ENCODE data around the gene HTR4.

Gene HTR4

GRCh38 chr5:148626081-148626613 lies 28.2 kb downstream of the HTR4 start:
- no peak overlapping the region for H3K18ac ChIP-seq (ENCODE audit: low read length)
- no peaks in the 10 kb centered on the region for H3K79me1 ChIP-seq (ENCODE audit: low read length)
- H3K4me1 ChIP-seq (ENCODE audit: control insufficient read depth, low read depth, low read length) = peaks cover 2% of the 10 kb centered on the region
- no CpG with 5 or more reads among the region's 3 CpGs for WGBS (ENCODE audit: extremely low coverage, insufficient coverage, low lambda C conversion rate)
- no peak overlapping the region for H2BK5ac ChIP-seq (ENCODE audit: low read length)
- H2BK15ac ChIP-seq (replicated peaks; ENCODE audit: low read depth) = no peak overlapping the region
- H3K79me2 ChIP-seq (ENCODE audit: control insufficient read depth, insufficient read depth, low read length) = no peaks in the 10 kb centered on the region
- no peak for DNase-seq
- no peak overlapping the region for H4K5ac ChIP-seq (ENCODE audit: low read length)
- H3K36me3 ChIP-seq (ENCODE audit: control insufficient read depth, insufficient read depth, low read length) = no peaks in the 10 kb centered on the region
- no peak overlapping the region for H3K4ac ChIP-seq (ENCODE audit: low read depth, low read length)
- H2AK5ac ChIP-seq (ENCODE audit: low read length) = no peak overlapping the region
- no peak overlapping the region for H4K8ac ChIP-seq (ENCODE audit: low read depth, low read length)
- H2BK120ac ChIP-seq (ENCODE audit: low read depth, low read length) = no peak overlapping the region
- no peak overlapping the region for H3K9ac ChIP-seq (ENCODE audit: low read length)
- H3K27ac ChIP-seq (ENCODE audit: low read depth, low read length) = no peak overlapping the region
- no peak overlapping the region for H3K23ac ChIP-seq (ENCODE audit: low read length)
- no peak overlapping the region for H3K4me3 ChIP-seq (ENCODE audit: low read length)
- no peak overlapping the region for H3K4me2 ChIP-seq (ENCODE audit: low read length)
- H3K27me3 ChIP-seq (ENCODE audit: insufficient read depth, low read length, poor library complexity) = no peaks in the 10 kb centered on the region
- H3K56ac ChIP-seq (ENCODE audit: low read length) = no peak overlapping the region

DNA sequence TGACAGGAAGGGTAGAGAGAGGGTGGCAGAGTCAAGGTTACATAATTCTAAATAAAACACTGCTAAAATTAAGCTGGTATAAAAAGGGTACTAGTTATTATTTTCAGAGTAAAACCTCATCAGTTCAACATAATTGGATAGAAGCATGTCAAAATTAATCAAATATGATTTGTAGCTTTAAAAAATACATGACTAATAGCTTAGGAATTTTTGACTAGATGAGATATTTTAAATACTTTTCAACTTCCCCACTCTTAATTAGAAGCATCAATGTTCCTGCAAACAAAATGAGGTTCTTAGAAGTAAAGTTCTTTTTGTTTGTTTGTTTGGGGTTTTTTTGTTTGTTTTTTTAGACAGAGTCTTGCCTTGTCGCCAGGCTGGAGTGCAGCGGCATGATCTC lies 29.1 kb downstream of the HTR4 start:
- H3K36me3 ChIP-seq (ENCODE audit: control insufficient read depth, insufficient read depth, low read length) = no peaks in the 10 kb centered on the region
- no peak overlapping the region for H3K27ac ChIP-seq (ENCODE audit: low read depth, low read length)

GRCh38 chr5:148623741-148624140 lies 30.6 kb downstream of the HTR4 start:
- Histone ChIP-seq H4K5ac (ENCODE audit: low read length) (no peak overlapping the region), H2AK5ac (ENCODE audit: low read length) (no peak overlapping the region), H2BK5ac (ENCODE audit: low read length) (no peak overlapping the region), H3K23ac (ENCODE audit: low read length) (no peak overlapping the region), H3K27ac (ENCODE audit: low read depth, low read length) (no peak overlapping the region), H4K8ac (ENCODE audit: low read depth, low read length) (no peak overlapping the region), H3K4ac (ENCODE audit: low read depth, low read length) (no peak overlapping the region), H3K18ac (ENCODE audit: low read length) (no peak overlapping the region), H3K4me3 (ENCODE audit: low read length) (no peak overlapping the region), H3K36me3 (ENCODE audit: control insufficient read depth, insufficient read depth, low read length) (no peaks in the 10 kb centered on the region), H3K9ac (ENCODE audit: low read length) (no peak overlapping the region), H2BK120ac (ENCODE audit: low read depth, low read length) (no peak overlapping the region), H3K79me2 (ENCODE audit: control insufficient read depth, insufficient read depth, low read length) (no peaks in the 10 kb centered on the region), H3K4me2 (ENCODE audit: low read length) (no peak overlapping the region), H3K27me3 (ENCODE audit: insufficient read depth, low read length, poor library complexity) (no peaks in the 10 kb centered on the region), H3K4me1 (ENCODE audit: control insufficient read depth, low read depth, low read length) (peaks cover 2% of the 10 kb centered on the region), H3K79me1 (ENCODE audit: low read length) (no peaks in the 10 kb centered on the region), H3K56ac (ENCODE audit: low read length) (no peak overlapping the region), H2BK15ac (replicated peaks; ENCODE audit: low read depth) (no peak overlapping the region)
- no CpG with 5 or more reads among the region's 7 CpGs for WGBS (ENCODE audit: extremely low coverage, insufficient coverage, low lambda C conversion rate)
- no peak for DNase-seq

More for the DNA sequence above, 29.1 kb downstream of the HTR4 start:
- no peaks in the 10 kb centered on the region for H3K79me2 ChIP-seq (ENCODE audit: control insufficient read depth, insufficient read depth, low read length)
- no peak overlapping the region for H3K4ac ChIP-seq (ENCODE audit: low read depth, low read length)
- no peaks in the 10 kb centered on the region for H3K27me3 ChIP-seq (ENCODE audit: insufficient read depth, low read length, poor library complexity)
- H3K56ac ChIP-seq (ENCODE audit: low read length) = no peak overlapping the region
- H3K4me1 ChIP-seq (ENCODE audit: control insufficient read depth, low read depth, low read length) = peaks cover 2% of the 10 kb centered on the region
- no peak for DNase-seq
- H3K79me1 ChIP-seq (ENCODE audit: low read length) = no peaks in the 10 kb centered on the region
- no peak overlapping the region for H3K18ac ChIP-seq (ENCODE audit: low read length)
- no peak overlapping the region for H4K5ac ChIP-seq (ENCODE audit: low read length)
- no peak overlapping the region for H4K8ac ChIP-seq (ENCODE audit: low read depth, low read length)
- no peak overlapping the region for H3K23ac ChIP-seq (ENCODE audit: low read length)
- H3K4me2 ChIP-seq (ENCODE audit: low read length) = no peak overlapping the region
- H2AK5ac ChIP-seq (ENCODE audit: low read length) = no peak overlapping the region
- no CpG with 5 or more reads among the region's 2 CpGs for WGBS (ENCODE audit: extremely low coverage, insufficient coverage, low lambda C conversion rate)
- H3K9ac ChIP-seq (ENCODE audit: low read length) = no peak overlapping the region
- no peak overlapping the region for H2BK5ac ChIP-seq (ENCODE audit: low read length)
- H3K4me3 ChIP-seq (ENCODE audit: low read length) = no peak overlapping the region
- H2BK120ac ChIP-seq (ENCODE audit: low read depth, low read length) = no peak overlapping the region
- H2BK15ac ChIP-seq (replicated peaks; ENCODE audit: low read depth) = no peak overlapping the region

- no peaks in the 10 kb centered on the region for H3K79me1 ChIP-seq (ENCODE audit: low read length)
- H2BK5ac ChIP-seq (ENCODE audit: low read length) = no peak overlapping the region
- no peak overlapping the region for H3K23ac ChIP-seq (ENCODE audit: low read length)
- H3K4me2 ChIP-seq (ENCODE audit: low read length) = no peak overlapping the region
- H4K5ac ChIP-seq (ENCODE audit: low read length) = no peak overlapping the region
- no peak overlapping the region for H2BK120ac ChIP-seq (ENCODE audit: low read depth, low read length)
- peak; percentile 3 for DNase-seq
- WGBS (ENCODE audit: extremely low coverage, insufficient coverage, low lambda C conversion rate) = no CpG with 5 or more reads among the region's 2 CpGs
- H2BK15ac ChIP-seq (replicated peaks; ENCODE audit: low read depth) = no peak overlapping the region
- no peak overlapping the region for H3K9ac ChIP-seq (ENCODE audit: low read length)
- no peak overlapping the region for H2AK5ac ChIP-seq (ENCODE audit: low read length)
- no peak overlapping the region for H3K4me3 ChIP-seq (ENCODE audit: low read length)
- H3K79me2 ChIP-seq (ENCODE audit: control insufficient read depth, insufficient read depth, low read length) = no peaks in the 10 kb centered on the region
- no peak overlapping the region for H3K56ac ChIP-seq (ENCODE audit: low read length)
- no peak overlapping the region for H3K18ac ChIP-seq (ENCODE audit: low read length)
- H3K4ac ChIP-seq (ENCODE audit: low read depth, low read length) = no peak overlapping the region
- H4K8ac ChIP-seq (ENCODE audit: low read depth, low read length) = no peak overlapping the region
- no peaks in the 10 kb centered on the region for H3K36me3 ChIP-seq (ENCODE audit: control insufficient read depth, insufficient read depth, low read length)
- no peaks in the 10 kb centered on the region for H3K27me3 ChIP-seq (ENCODE audit: insufficient read depth, low read length, poor library complexity)
- peaks cover 2% of the 10 kb centered on the region for H3K4me1 ChIP-seq (ENCODE audit: control insufficient read depth, low read depth, low read length)
- no peak overlapping the region for H3K27ac ChIP-seq (ENCODE audit: low read depth, low read length)
Observed at GRCh38 chr5:148623101-148623500, 31.2 kb downstream of the HTR4 start.

- H3K4ac ChIP-seq (ENCODE audit: low read depth, low read length) = no peak overlapping the region
- no peak overlapping the region for H3K9ac ChIP-seq (ENCODE audit: low read length)
- H3K79me2 ChIP-seq (ENCODE audit: control insufficient read depth, insufficient read depth, low read length) = no peaks in the 10 kb centered on the region
- H3K36me3 ChIP-seq (ENCODE audit: control insufficient read depth, insufficient read depth, low read length) = no peaks in the 10 kb centered on the region
- WGBS (ENCODE audit: extremely low coverage, insufficient coverage, low lambda C conversion rate) = no CpG with 5 or more reads among the region's 2 CpGs
- H3K56ac ChIP-seq (ENCODE audit: low read length) = no peak overlapping the region
- no peak for DNase-seq
- no peak overlapping the region for H2BK120ac ChIP-seq (ENCODE audit: low read depth, low read length)
- no peak overlapping the region for H2BK15ac ChIP-seq (replicated peaks; ENCODE audit: low read depth)
- H3K27me3 ChIP-seq (ENCODE audit: insufficient read depth, low read length, poor library complexity) = no peaks in the 10 kb centered on the region
- H3K18ac ChIP-seq (ENCODE audit: low read length) = no peak overlapping the region
- H3K4me2 ChIP-seq (ENCODE audit: low read length) = no peak overlapping the region
- no peaks in the 10 kb centered on the region for H3K79me1 ChIP-seq (ENCODE audit: low read length)
- no peak overlapping the region for H2BK5ac ChIP-seq (ENCODE audit: low read length)
- no peak overlapping the region for H3K27ac ChIP-seq (ENCODE audit: low read depth, low read length)
- H2AK5ac ChIP-seq (ENCODE audit: low read length) = no peak overlapping the region
- no peak overlapping the region for H3K4me3 ChIP-seq (ENCODE audit: low read length)
- no peak overlapping the region for H3K23ac ChIP-seq (ENCODE audit: low read length)
- H4K8ac ChIP-seq (ENCODE audit: low read depth, low read length) = no peak overlapping the region
- H4K5ac ChIP-seq (ENCODE audit: low read length) = no peak overlapping the region
- no peaks in the 10 kb centered on the region for H3K4me1 ChIP-seq (ENCODE audit: control insufficient read depth, low read depth, low read length)
Observed at GRCh38 chr5:148620696-148621095, 33.6 kb downstream of the HTR4 start.

DNA sequence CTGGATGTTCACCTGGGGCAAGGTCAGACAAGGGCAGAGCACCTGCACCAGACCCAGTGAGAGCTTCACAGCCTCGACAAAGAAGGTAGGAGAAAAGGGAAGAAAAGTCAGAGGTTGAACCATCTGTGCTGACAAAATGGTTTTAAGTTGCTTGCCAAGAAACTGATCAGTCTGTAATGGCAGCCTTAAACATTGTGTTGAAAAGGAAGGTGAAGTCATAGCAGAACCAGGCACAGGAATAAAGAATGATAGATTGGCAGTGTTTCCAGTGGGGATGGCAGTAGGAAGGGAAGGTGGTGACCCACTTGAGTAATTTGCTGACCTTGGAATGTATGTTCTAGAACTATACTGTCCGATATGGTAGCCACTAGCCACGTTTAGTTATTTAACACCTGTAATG lies 34.2 kb downstream of the HTR4 start:
- H3K4me1 ChIP-seq (ENCODE audit: control insufficient read depth, low read depth, low read length) = no peaks in the 10 kb centered on the region
- WGBS (ENCODE audit: extremely low coverage, insufficient coverage, low lambda C conversion rate) = no CpG with 5 or more reads among the region's 3 CpGs
- H2AK5ac ChIP-seq (ENCODE audit: low read length) = no peak overlapping the region

More for the DNA sequence above, 34.2 kb downstream of the HTR4 start:
- Histone ChIP-seq H4K5ac (ENCODE audit: low read length) (no peak overlapping the region), H3K36me3 (ENCODE audit: control insufficient read depth, insufficient read depth, low read length) (no peaks in the 10 kb centered on the region), H3K56ac (ENCODE audit: low read length) (no peak overlapping the region), H3K4me2 (ENCODE audit: low read length) (no peak overlapping the region), H3K4me3 (ENCODE audit: low read length) (no peak overlapping the region), H2BK120ac (ENCODE audit: low read depth, low read length) (no peak overlapping the region), H3K4ac (ENCODE audit: low read depth, low read length) (no peak overlapping the region), H3K79me1 (ENCODE audit: low read length) (no peaks in the 10 kb centered on the region), H4K8ac (ENCODE audit: low read depth, low read length) (no peak overlapping the region), H3K27me3 (ENCODE audit: insufficient read depth, low read length, poor library complexity) (no peaks in the 10 kb centered on the region), H3K79me2 (ENCODE audit: control insufficient read depth, insufficient read depth, low read length) (no peaks in the 10 kb centered on the region), H2BK15ac (replicated peaks; ENCODE audit: low read depth) (no peak overlapping the region), H3K9ac (ENCODE audit: low read length) (no peak overlapping the region), H2BK5ac (ENCODE audit: low read length) (no peak overlapping the region), H3K18ac (ENCODE audit: low read length) (no peak overlapping the region), H3K27ac (ENCODE audit: low read depth, low read length) (no peak overlapping the region), H3K23ac (ENCODE audit: low read length) (no peak overlapping the region)
- no peak for DNase-seq
